Medulla oblongata (tissue), 1 donor: Measurements from ENCODE around the gene KDM4B.

Experiments used
- DNase-seq: peaks from one replicate; pipeline ENCODE4 v3.0.0-alpha.2; 2015; ENCODE audit errors: extremely low spot score

KDM4B gene

GRCh38 chr19:5133986-5134595 is 165.2 kb downstream of the KDM4B start:
- no peak for DNase-seq

GRCh38 chr19:5134691-5135090 is 165.8 kb downstream of the KDM4B start:
- no peak for DNase-seq

- no peak for DNase-seq
Observed at GRCh38 chr19:5136073-5136855, 167.4 kb downstream of the KDM4B start.

- no peak for DNase-seq
Observed at GRCh38 chr19:5137114-5137513, 168.2 kb downstream of the KDM4B start.

- no peak for DNase-seq
Observed at GRCh38 chr19:5137571-5138124, 168.7 kb downstream of the KDM4B start.

- DNase-seq: peak; percentile 36
Observed at GRCh38 chr19:5138606-5139582, 170.0 kb downstream of the KDM4B start.

GRCh38 chr19:5139583-5140325 is 170.8 kb downstream of the KDM4B start:
- DNase-seq: no peak

GRCh38 chr19:5141129-5141849 is 172.4 kb downstream of the KDM4B start:
- DNase-seq: no peak

GRCh38 chr19:5141850-5142724 is 173.2 kb downstream of the KDM4B start:
- DNase-seq: no peak

- DNase-seq: no peak
Observed at GRCh38 chr19:5142725-5143097, 173.8 kb downstream of the KDM4B start.

- DNase-seq: no peak
Observed at GRCh38 chr19:5143471-5144411, 174.8 kb downstream of the KDM4B start.

- DNase-seq: no peak
Observed at GRCh38 chr19:5144545-5145179, 175.7 kb downstream of the KDM4B start.

- DNase-seq: no peak
Observed at GRCh38 chr19:5145521-5146511, 176.9 kb downstream of the KDM4B start.

GRCh38 chr19:5147074-5147977 is 178.4 kb downstream of the KDM4B start:
- DNase-seq: no peak

- peak; percentile 66 for DNase-seq
Observed at GRCh38 chr19:5147978-5148793, 179.3 kb downstream of the KDM4B start.
